ENCODE measurements around the gene KANK4.

GRCh38 chr1:62346886-62347285, 27.7 kb upstream of the KANK4 start:
- TF ChIP-seq CTCF (IDR thresholded peaks at IDR 0.05) (no peak), POLR2A (IDR thresholded peaks at IDR 0.05) (no peak)
